ENCODE measurements around the gene TRPT1. TPM values are rescaled to one million over a fixed set of nuclear protein-coding genes. Genes with fewer than 3 reads are reported as not detected.
"Not testable (repeated sequence)": the region's sequence is repeated elsewhere in the genome, so short reads cannot be mapped to it uniquely, and the experiment has no call there.

The TRPT1 gene
- polyA plus RNA-seq, 3 donors from 2014 or later = 42.2 to 51.0 (median 43.8) TPM

GRCh38 chr11:64252003-64252872, 26.3 kb upstream of the TRPT1 start:
- H3K9me3 Mint-ChIP-seq = no peaks in the 10 kb centered on the region
- H3K4me1 Mint-ChIP-seq = peaks cover 15 to 22% of the 10 kb centered on the region in 2 donors
- H3K36me3 Mint-ChIP-seq = no peaks in the 10 kb centered on the region
- H3K27ac Mint-ChIP-seq = peak overlapping the region in 3 of 6 donors; percentile 62 to 77 (median 64)
- no peak for DNase-seq
- peak overlapping the region; percentile 79 to 86 (median 85) for H3K4me3 Mint-ChIP-seq
- H3K27me3 Mint-ChIP-seq (ENCODE audit: low read depth in 3 of 3) = peaks cover 2 to 10% (median 3%) of the 10 kb centered on the region in 3 donors

- Mint-ChIP-seq H3K27me3 (ENCODE audit: low read depth in 3 of 3) (peaks cover 2 to 10% (median 4%) of the 10 kb centered on the region in 3 donors), H3K9me3 (no peaks in the 10 kb centered on the region), H3K4me1 (peaks cover 15 to 25% of the 10 kb centered on the region in 2 donors), H3K4me3 (peak overlapping the region; percentile 79 to 86 (median 85)), H3K36me3 (no peaks in the 10 kb centered on the region), H3K27ac (peak overlapping the region in 3 of 6 donors; percentile 62 to 77 (median 64))
- DNase-seq = no peak
Observed at GRCh38 chr11:64251753-64252002, 25.7 kb upstream of the TRPT1 start.

- Mint-ChIP-seq H3K4me3 (peak within 1 kb of the TSS; percentile 82 to 89 (median 86)), H3K27me3 (ENCODE audit: low read depth in 3 of 3) (peaks cover 2 to 10% (median 4%) of the 10 kb centered on the region in 3 donors), H3K27ac (peak within 1 kb of the TSS in 5 of 6 donors; percentile 62 to 89 (median 77)), H3K9me3 (no peaks in the 10 kb centered on the region), H3K36me3 (no peaks in the 10 kb centered on the region), H3K4me1 (peaks cover 15 to 26% of the 10 kb centered on the region in 2 donors)
- DNase-seq = peak; percentile 57 to 64 (median 61)
Observed at GRCh38 chr11:64251016-64251752, 25.2 kb upstream of the TRPT1 start, which contains the start of gene PLCB3. Gene PLCB3, plus strand, starts transcription at chr11:64251530. Its CDS starts 120 bp downstream, at chr11:64251650.

GRCh38 chr11:64250415-64251015, 24.5 kb upstream of the TRPT1 start:
- DNase-seq = no peak
- H3K4me3 Mint-ChIP-seq = peak overlapping the region; percentile 81 to 89 (median 82)

GRCh38 chr11:64249563-64250414, 23.8 kb upstream of the TRPT1 start:
- H3K36me3 Mint-ChIP-seq = no peaks in the 10 kb centered on the region
- DNase-seq = no peak
- H3K9me3 Mint-ChIP-seq = no peaks in the 10 kb centered on the region
- peak overlapping the region in 2 of 6 donors; percentile 14 to 31 for H3K27ac Mint-ChIP-seq
- H3K27me3 Mint-ChIP-seq (ENCODE audit: low read depth in 3 of 3) = peaks cover 3 to 10% (median 4%) of the 10 kb centered on the region in 3 donors
- H3K4me1 Mint-ChIP-seq = peaks cover 25 to 39% of the 10 kb centered on the region in 2 donors
- peak overlapping the region; percentile 20 to 53 (median 40) for H3K4me3 Mint-ChIP-seq

More at GRCh38 chr11:64250415-64251015, 24.5 kb upstream of the TRPT1 start:
- Mint-ChIP-seq H3K4me1 (peaks cover 21 to 33% of the 10 kb centered on the region in 2 donors), H3K27ac (no peak overlapping the region), H3K27me3 (ENCODE audit: low read depth in 3 of 3) (peaks cover 4 to 10% (median 4%) of the 10 kb centered on the region in 3 donors), H3K9me3 (no peaks in the 10 kb centered on the region), H3K36me3 (no peaks in the 10 kb centered on the region)

GRCh38 chr11:64249038-64249437, 23.1 kb upstream of the TRPT1 start:
- Mint-ChIP-seq H3K36me3 (no peaks in the 10 kb centered on the region), H3K4me1 (peaks cover 26 to 39% of the 10 kb centered on the region in 2 donors), H3K4me3 (peak overlapping the region in 2 of 5 donors; percentile 3 to 38), H3K27ac (no peak overlapping the region), H3K9me3 (no peaks in the 10 kb centered on the region), H3K27me3 (ENCODE audit: low read depth in 3 of 3) (peaks cover 3 to 10% (median 7%) of the 10 kb centered on the region in 3 donors)
- no peak for DNase-seq

- Mint-ChIP-seq H3K4me3 (no peak overlapping the region), H3K36me3 (no peaks in the 10 kb centered on the region), H3K4me1 (peaks cover 31 to 39% of the 10 kb centered on the region in 2 donors), H3K27me3 (ENCODE audit: low read depth in 3 of 3) (peaks cover 7 to 10% (median 8%) of the 10 kb centered on the region in 3 donors), H3K9me3 (no peaks in the 10 kb centered on the region), H3K27ac (peak overlapping the region in 1 of 6 donors; percentile 65)
- no peak for DNase-seq
Observed at GRCh38 chr11:64248578-64248977, 22.6 kb upstream of the TRPT1 start.

GRCh38 chr11:64247729-64248531, 21.9 kb upstream of the TRPT1 start:
- Mint-ChIP-seq H3K4me1 (peaks cover 35 to 43% of the 10 kb centered on the region in 2 donors), H3K36me3 (peaks cover 0 to 3% (median 0%) of the 10 kb centered on the region in 3 donors), H3K4me3 (peak overlapping the region; percentile 68 to 78 (median 76)), H3K9me3 (no peaks in the 10 kb centered on the region), H3K27ac (peak overlapping the region in 3 of 6 donors; percentile 47 to 82 (median 65)), H3K27me3 (ENCODE audit: low read depth in 3 of 3) (peaks cover 7 to 13% (median 9%) of the 10 kb centered on the region in 3 donors)
- no peak for DNase-seq

GRCh38 chr11:64246871-64247728, 21.1 kb upstream of the TRPT1 start, which contains the start of gene PPP1R14B:
Gene PPP1R14B, minus strand, starts transcription at chr11:64246943. Its CDS starts 270 bp downstream, at chr11:64246673.
- Mint-ChIP-seq H3K4me1 (peaks cover 33 to 48% of the 10 kb centered on the region in 2 donors), H3K4me3 (peak within 1 kb of the TSS; percentile 82 to 85 (median 84)), H3K27ac (peak within 1 kb of the TSS; percentile 62 to 86 (median 80)), H3K36me3 (peaks cover 0 to 3% (median 0%) of the 10 kb centered on the region in 3 donors), H3K27me3 (ENCODE audit: low read depth in 3 of 3) (peaks cover 6 to 11% (median 9%) of the 10 kb centered on the region in 3 donors), H3K9me3 (no peaks in the 10 kb centered on the region)
- DNase-seq = peak; percentile 70 to 75 (median 71)

GRCh38 chr11:64246621-64246870, 20.6 kb upstream of the TRPT1 start:
- peaks cover 27 to 43% of the 10 kb centered on the region in 2 donors for H3K4me1 Mint-ChIP-seq
- H3K4me3 Mint-ChIP-seq = peak overlapping the region; percentile 82 to 85 (median 84)
- H3K36me3 Mint-ChIP-seq; H3K27me3 Mint-ChIP-seq (ENCODE audit: low read depth in 3 of 3); H3K9me3 Mint-ChIP-seq; DNase-seq: not testable (repeated sequence)
- H3K27ac Mint-ChIP-seq = peak overlapping the region in 1 of 6 donors; percentile 62

GRCh38 chr11:64245797-64246620, 20.0 kb upstream of the TRPT1 start:
- Mint-ChIP-seq H3K27ac (peak overlapping the region; percentile 53 to 86 (median 76)), H3K4me3 (peak overlapping the region; percentile 75 to 81 (median 79)), H3K36me3 (peaks cover 0 to 3% (median 0%) of the 10 kb centered on the region in 3 donors), H3K4me1 (peaks cover 27 to 42% of the 10 kb centered on the region in 2 donors), H3K27me3 (ENCODE audit: low read depth in 3 of 3) (peaks cover 9 to 11% (median 10%) of the 10 kb centered on the region in 3 donors), H3K9me3 (no peaks in the 10 kb centered on the region)
- DNase-seq = peak; percentile 55 to 61 (median 57)

All from immature natural killer cell (primary cell).